Right lobe of liver (tissue), 4 donors: ENCODE measurements around the gene STAC.

ENCODE experiments used
- CTCF ChIP-seq, 4 donors: fragments of 200-600 bp in 3 of 4; fragments of 450-650 bp in 1 of 4; IDR thresholded peaks; one replicate each; pipeline versions ENCODE4 v1.5.1 to v1.8.0; 2016 to 2022; ENCODE audit warnings: antibody characterized with exemption in 4 of 4, mild to moderate bottlenecking in 2 of 4
- POLR2A ChIP-seq: fragments of 450-650 bp; IDR thresholded peaks from one replicate; pipeline ENCODE4 v1.6.1; 2017; ENCODE audit warnings: antibody characterized with exemption, mild to moderate bottlenecking
- donor health status: DM: no; HTN: no; CAD: no.
- donor health status: DM: no; HTN: no; CAD: no.
- donor health status: DM: no; HTN: yes; CAD: no.

GRCh38 chr3:36494461-36495109, 114.3 kb downstream of the STAC start:
- TF ChIP-seq CTCF (IDR thresholded peaks at IDR 0.05) (no peak), POLR2A (no peak)
